Cardiac septum (tissue), 1 donor: ENCODE results near the gene CFAP251. TPM values are rescaled to one million over a fixed set of nuclear protein-coding genes. Genes with fewer than 3 reads are reported as not detected.
"Not testable (repeated sequence)": the region's sequence is repeated elsewhere in the genome, so short reads cannot be mapped to it uniquely, and the experiment has no call there.

Experiments used
- DNase-seq: peaks from one replicate; pipeline ENCODE4 v3.0.0-alpha.2; 2020; ENCODE audit warnings: low spot score
- intact Hi-C: fragments of 100-400 bp; cut with DNase I; formaldehyde crosslinking; loops from one replicate; pipeline ENCODE4 v1.14.0; 2022
- total RNA-seq: library from RNA; stranded (reverse); fragmentation: NEBNext Ultra II Directional; extraction: Animal tissue kit (Norgen Biotek cat#: 25700); gene quantifications from one replicate; pipeline ENCODE4 v1.2.1, GENCODE V29; 2021
- donor health status: DM: no; HTN: no; CAD: no.

The CFAP251 gene
- total RNA-seq, 1 donor from 2014 or later: 3.8 TPM

GRCh38 chr12:122036153-122036552, 117.8 kb downstream of the CFAP251 start:
- no peak for DNase-seq
- intact Hi-C loops: no loop called here

GRCh38 chr12:122040579-122041386, 122.4 kb downstream of the CFAP251 start:
- intact Hi-C loops: no loop called here
- DNase-seq: no peak

- DNase-seq, intact Hi-C loops: not testable (repeated sequence)
These were observed 123.1 kb downstream of the CFAP251 start for GRCh38 chr12:122041458-122041857.

DNA sequence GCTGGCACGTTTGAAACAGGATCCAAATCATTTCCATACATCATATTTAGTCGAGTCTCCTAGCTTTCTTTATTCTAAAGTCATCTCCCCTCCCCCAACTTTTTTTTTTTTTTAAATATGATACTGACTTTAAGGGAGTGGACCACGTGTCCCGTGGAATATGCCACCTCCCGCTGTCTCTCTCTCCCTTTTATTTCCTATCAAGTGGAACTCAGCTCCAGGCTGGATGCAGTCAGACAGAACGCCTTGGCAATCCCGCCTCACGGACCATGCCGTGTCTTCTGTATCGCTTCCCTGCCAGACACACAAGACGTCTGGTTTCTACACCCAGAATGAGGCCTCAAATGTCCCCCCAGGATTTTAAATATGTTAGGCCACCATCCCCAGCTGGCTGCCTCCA, 124.5 kb downstream of the CFAP251 start:
- intact Hi-C loops: no loop called here
- DNase-seq: no peak

- intact Hi-C loops: no loop called here
- DNase-seq: no peak
These were observed 125.1 kb downstream of the CFAP251 start for GRCh38 chr12:122043476-122043875.

GRCh38 chr12:122045262-122045661, 126.9 kb downstream of the CFAP251 start:
- DNase-seq: no peak
- intact Hi-C loops: no loop called here

GRCh38 chr12:122046145-122046544, 127.8 kb downstream of the CFAP251 start:
- intact Hi-C loops: no loop called here
- DNase-seq: no peak

- intact Hi-C loops: no loop called here
These were observed 129.8 kb downstream of the CFAP251 start for GRCh38 chr12:122048151-122048550.

GRCh38 chr12:122049827-122050226, 131.4 kb downstream of the CFAP251 start:
- intact Hi-C loops: loop anchor here (10.0 kb wide), 1 partner anchor 175 kb away; the partner anchor contains the start of gene DIABLO

More at GRCh38 chr12:122048151-122048550, 129.8 kb downstream of the CFAP251 start:
- DNase-seq: no peak

DNA sequence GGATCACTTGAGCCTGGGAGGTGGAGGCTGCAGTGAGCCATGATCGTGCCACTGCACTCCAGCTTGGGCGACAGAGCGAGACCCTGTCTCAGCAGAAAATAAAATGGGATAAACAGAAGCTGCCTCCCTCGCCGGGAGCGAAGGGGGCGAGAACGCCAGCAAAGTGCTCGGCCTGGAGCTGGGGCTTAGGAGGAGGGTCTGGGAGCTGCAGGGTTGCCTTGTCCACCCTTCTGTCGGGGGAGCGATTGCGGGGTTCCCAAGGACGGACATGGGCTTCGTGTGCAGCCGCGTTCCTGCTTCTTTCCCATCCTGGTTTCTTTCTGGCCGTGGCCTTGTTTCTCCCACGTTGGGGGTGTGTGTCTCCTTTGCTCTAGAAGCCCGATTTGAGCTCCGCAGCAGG, 132.3 kb downstream of the CFAP251 start:
- no peak for DNase-seq
- intact Hi-C loops: loop anchor here (10.0 kb wide), 1 partner anchor 174 kb away; the partner anchor contains the start of gene DIABLO

More at GRCh38 chr12:122049827-122050226, 131.4 kb downstream of the CFAP251 start:
- no peak for DNase-seq

DNA sequence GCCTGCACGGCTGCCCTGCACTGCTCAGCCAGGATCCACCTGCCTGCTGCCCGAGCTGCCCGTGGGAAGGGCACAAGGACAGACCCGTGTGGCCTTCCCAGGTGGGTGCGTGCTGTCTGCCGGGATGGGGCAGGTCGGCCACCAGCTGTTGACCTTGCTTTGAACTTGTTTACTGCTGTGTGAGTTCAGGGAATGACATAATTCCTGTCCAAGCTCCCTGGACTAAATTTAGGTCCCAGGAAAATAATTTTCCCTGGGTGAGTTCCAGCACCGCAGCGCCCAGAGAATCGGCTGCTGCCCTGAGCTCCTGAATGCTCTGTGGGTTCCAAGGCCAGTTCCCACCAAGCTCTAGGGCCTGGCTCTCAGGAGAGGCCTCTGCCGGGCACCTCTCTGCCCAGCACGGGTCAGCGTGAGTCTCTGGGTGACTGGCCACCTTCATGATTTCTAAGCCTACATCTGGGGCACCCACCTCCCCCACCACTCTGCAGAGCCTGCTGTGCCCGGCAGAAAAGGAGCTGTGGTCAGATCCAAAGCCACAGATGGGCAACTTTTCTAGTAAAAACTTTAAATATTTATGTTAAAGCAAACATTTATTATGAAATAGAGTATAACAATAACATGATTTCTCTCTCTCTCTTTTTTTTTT, 133.0 kb downstream of the CFAP251 start:
- intact Hi-C loops: loop anchor here (10.0 kb wide), 1 partner anchor 173 kb away; the partner anchor contains the start of gene DIABLO
- DNase-seq: peak; percentile 88

DNA sequence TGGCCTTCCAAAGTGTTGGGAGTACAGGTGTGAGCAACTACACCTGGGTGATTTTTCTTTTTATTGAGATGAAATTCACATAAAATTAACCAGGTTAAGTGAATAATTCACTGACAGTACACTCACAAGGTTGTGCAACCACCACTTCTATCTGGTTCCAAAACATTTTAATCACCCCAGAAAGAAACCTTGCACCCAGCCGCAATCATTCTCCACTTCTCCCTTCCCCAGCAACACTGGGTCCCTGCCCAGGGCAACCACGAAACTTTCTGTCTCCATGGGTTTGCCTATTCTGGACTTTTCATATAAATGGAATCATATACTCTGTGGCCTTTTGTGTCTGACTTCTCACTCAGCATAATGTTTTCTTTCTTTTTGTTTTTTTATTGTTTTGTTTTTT, 133.9 kb downstream of the CFAP251 start:
- DNase-seq: no peak
- intact Hi-C loops: loop anchor here (10.0 kb wide), 1 partner anchor 173 kb away; the partner anchor contains the start of gene DIABLO

Other genes with a start within 250 kb of the CFAP251 start
- gene MORN3, start 248.9 kb upstream of the CFAP251 start, total RNA-seq: 0.08 TPM
- 6.2 TPM for gene TMEM120B, start 205.8 kb upstream of the CFAP251 start, total RNA-seq
- gene RHOF, start 124.9 kb upstream of the CFAP251 start, total RNA-seq: 20.9 TPM
- 13.0 TPM for gene SETD1B, start 114.6 kb upstream of the CFAP251 start, total RNA-seq
- gene HPD, start 59.7 kb upstream of the CFAP251 start, total RNA-seq: 1.3 TPM
- gene PSMD9, start 29.8 kb upstream of the CFAP251 start, total RNA-seq: 31.2 TPM
- 18.2 TPM for gene BCL7A, start 103.3 kb downstream of the CFAP251 start, total RNA-seq
- gene MLXIP, start 160.2 kb downstream of the CFAP251 start, total RNA-seq: 24.7 TPM